Lower leg skin (tissue), 4 donors: ENCODE data around the gene LTBP2. TPM values are rescaled to one million over a fixed set of nuclear protein-coding genes. Genes with fewer than 3 reads are reported as not detected.

Experiments used
- DNase-seq, 2 donors: peaks; one replicate each; pipeline ENCODE4 v3.0.0-alpha.2; 2019; ENCODE audit warnings: low spot score in 2 of 2
- H3K4me3 ChIP-seq: fragments of 200-600 bp; sonication (generic); 2 replicates; pipeline ENCODE4 v1.5.1; 2017; ENCODE audit warnings: mild to moderate bottlenecking, low read depth; ENCODE audit not compliant: poor library complexity, severe bottlenecking
- CTCF ChIP-seq, 3 donors: fragments of 450-650 bp; IDR thresholded peaks; one replicate each; pipeline ENCODE4 v1.5.1; 2016; ENCODE audit warnings: antibody characterized with exemption in 3 of 3, mild to moderate bottlenecking in 3 of 3, moderate library complexity in 2 of 3
- POLR2A ChIP-seq, 2 donors: fragments of 450-650 bp; IDR thresholded peaks; one replicate each; pipeline ENCODE4 v1.6.1; 2016 to 2017; ENCODE audit warnings: antibody characterized with exemption in 2 of 2, mild to moderate bottlenecking in 1 of 2, moderate library complexity in 1 of 2
- WGBS, 2 donors: methylation state at CpG; one replicate each; pipeline ENCODE4 v1.1.5; 2018; 5-methylcytosine and 5-hydroxymethylcytosine counted together
- intact Hi-C: fragments of 100-400 bp; cut with DNase I; formaldehyde crosslinking; loops from one replicate; pipeline ENCODE4 v1.15.0; 2023; ENCODE audit warnings: low total_unique reads
- total RNA-seq, 4 donors: library from RNA; depleted of rRNA; stranded (reverse); fragments of >200 nt; gene quantifications; one replicate each; pipeline ENCODE4 v1.1.0, GENCODE V29; 2016

LTBP2 gene
- total RNA-seq, 4 donors from 2014 or later = 13.7 to 39.3 (median 25.9) TPM

GRCh38 chr14:74500417-74501134, 111.5 kb downstream of the LTBP2 start:
- DNase-seq = no peak
- TF ChIP-seq CTCF (IDR thresholded peaks at IDR 0.05) (no peak), POLR2A (IDR thresholded peaks at IDR 0.05) (no peak)
- 77 to 78% methylated on average over 8 to 10 of the region's 10 CpGs for WGBS, 2 donors
- H3K4me3 ChIP-seq = no peak overlapping the region
- intact Hi-C loops = loop anchor here (10.0 kb wide), 1 partner anchor 104 kb away; no protein-coding TSS in a partner anchor

GRCh38 chr14:74495356-74495755, 116.7 kb downstream of the LTBP2 start:
- intact Hi-C loops = no loop called here
- no peak for DNase-seq
- whole genome bisulfite sequencing, 2 donors = 19 to 44% methylated on average over 2 of the region's 2 CpGs
- TF ChIP-seq CTCF (IDR thresholded peaks at IDR 0.05) = no peak
- TF ChIP-seq POLR2A (IDR thresholded peaks at IDR 0.05) = no peak
- H3K4me3 ChIP-seq = no peak overlapping the region

- no peak for TF ChIP-seq CTCF (IDR thresholded peaks at IDR 0.05)
- peak in 1 of 2 donors; percentile 22 for TF ChIP-seq POLR2A (IDR thresholded peaks at IDR 0.05)
- 0 to 1% methylated on average over 58 to 62 of the region's 73 CpGs for WGBS, 2 donors
- peak; percentile 100 for DNase-seq
Observed at GRCh38 chr14:74493343-74494261, 118.4 kb downstream of the LTBP2 start, which contains the start of gene ISCA2. Gene ISCA2 (plus strand): TSS chr14:74493765. CDS start chr14:74493775, 10 bp downstream.

GRCh38 chr14:74492776-74493342, 119.2 kb downstream of the LTBP2 start, which contains the start of gene NPC2:
Gene NPC2 (minus strand): TSS chr14:74493305. CDS start chr14:74493274, 31 bp downstream.
- TF ChIP-seq POLR2A (IDR thresholded peaks at IDR 0.05) = no peak
- TF ChIP-seq CTCF (IDR thresholded peaks at IDR 0.05) = no peak
- intact Hi-C loops = no loop called here
- peak within 1 kb of the TSS; percentile 68 for H3K4me3 ChIP-seq
- WGBS, 2 donors = 0 to 1% methylated on average over 20 to 29 of the region's 35 CpGs
- DNase-seq = no peak

More at GRCh38 chr14:74493343-74494261, 118.4 kb downstream of the LTBP2 start, which contains the start of gene ISCA2:
- H3K4me3 ChIP-seq = peak within 1 kb of the TSS; percentile 68
- intact Hi-C loops = no loop called here

- DNase-seq = no peak
- 3 to 4% methylated on average over 20 of the region's 20 CpGs for WGBS, 2 donors
- TF ChIP-seq POLR2A (IDR thresholded peaks at IDR 0.05) (no peak), CTCF (IDR thresholded peaks at IDR 0.05) (no peak)
- intact Hi-C loops = no loop called here
- peak overlapping the region; percentile 68 for H3K4me3 ChIP-seq
Observed at GRCh38 chr14:74491956-74492775, 119.9 kb downstream of the LTBP2 start.
